HCT116 (cell line): ENCODE data around the gene ERVW-1.

Experiments used
- ATF3 ChIP-seq: IDR thresholded peaks from 2 replicates; pipeline ENCODE4 v1.6.1; 2012
- CBX3 ChIP-seq: IDR thresholded peaks from 2 replicates; pipeline ENCODE4 v1.6.1; 2012; ENCODE audit warnings: low read depth
- CTCF ChIP-seq, 3 experiments: fragments of 200-600 bp in 1 of 3; sonication (generic) in 1 of 3; IDR thresholded peaks in 2 of 3; conservative IDR thresholded peaks in 1 of 3; 2 replicates each; pipeline ENCODE4 v1.5.1; 2012 to 2017; ENCODE audit warnings: low read depth in 2 of 3, low read length in 2 of 3, antibody characterized with exemption in 1 of 3, borderline replicate concordance in 1 of 3, control low read depth in 1 of 3, mild to moderate bottlenecking in 1 of 3, mixed read lengths in 1 of 3, mixed run types in 1 of 3, moderate library complexity in 1 of 3; ENCODE audit not compliant: insufficient read depth in 1 of 3
- EZH2phosphoT487 ChIP-seq: fragments of 200-600 bp; IDR thresholded peaks from 2 replicates; pipeline ENCODE4 v1.6.1; 2018; ENCODE audit warnings: antibody characterized with exemption, borderline replicate concordance
- MAX ChIP-seq: IDR thresholded peaks from 2 replicates; pipeline ENCODE4 v1.6.1; 2012
- POLR2A ChIP-seq: IDR thresholded peaks from 2 replicates; pipeline ENCODE4 v1.7.0; 2011; ENCODE audit warnings: borderline replicate concordance; ENCODE audit not compliant: insufficient read depth, insufficient read length; ENCODE audit errors: extremely low read depth
- POLR2AphosphoS5 ChIP-seq: IDR thresholded peaks from 2 replicates; pipeline ENCODE4 v1.6.1; 2011; ENCODE audit warnings: mild to moderate bottlenecking, low read depth, low read length, moderate library complexity
- RAD21 ChIP-seq: IDR thresholded peaks from 2 replicates; pipeline ENCODE4 v1.6.1; 2012; ENCODE audit warnings: low read depth, mild to moderate bottlenecking
- SP1 ChIP-seq: IDR thresholded peaks from 2 replicates; pipeline ENCODE4 v1.6.1; 2012; ENCODE audit warnings: low read depth
- YY1 ChIP-seq: IDR thresholded peaks from 2 replicates; pipeline ENCODE4 v1.6.1; 2011; ENCODE audit warnings: low read length, low read depth, moderate library complexity, mild to moderate bottlenecking; ENCODE audit not compliant: insufficient replicate concordance; ENCODE audit errors: extremely low read depth
- ZNF274 ChIP-seq: fragments of 200-500 bp; sonication (Bioruptor generic); IDR thresholded peaks from 2 replicates; pipeline ENCODE4 v1.6.1; 2014; ENCODE audit warnings: mild to moderate bottlenecking, low read depth, low read length, inconsistent platforms

- TF ChIP-seq EZH2phosphoT487 (no peak), ZNF274 (no peak), POLR2AphosphoS5 (no peak), CTCF (IDR thresholded peaks at IDR 0.05 in 2 of 3, conservative IDR thresholded peaks at IDR 0.05 in 1 of 3; ENCODE audit: borderline replicate concordance in 1 of 3, insufficient read depth in 1 of 3, low read depth in 2 of 3, low read length in 2 of 3) (no peak), SP1 (no peak), ATF3 (no peak), MAX (no peak), POLR2A (no peak), YY1 (no peak), RAD21 (no peak), CBX3 (no peak)
These were observed 52.3 kb downstream of the ERVW-1 start for GRCh38 chr7:92425311-92425947.
